HG03457 (cell line): ENCODE results near the gene TBCA.

ENCODE experiments used
- ATAC-seq: cut with Tn5 transposase; IDR thresholded peaks from one replicate; pipeline ENCODE4 v1.9.1; 2021; ENCODE audit warnings: moderate number of reproducible peaks; ENCODE audit not compliant: unreplicated experiment

TBCA gene

DNA sequence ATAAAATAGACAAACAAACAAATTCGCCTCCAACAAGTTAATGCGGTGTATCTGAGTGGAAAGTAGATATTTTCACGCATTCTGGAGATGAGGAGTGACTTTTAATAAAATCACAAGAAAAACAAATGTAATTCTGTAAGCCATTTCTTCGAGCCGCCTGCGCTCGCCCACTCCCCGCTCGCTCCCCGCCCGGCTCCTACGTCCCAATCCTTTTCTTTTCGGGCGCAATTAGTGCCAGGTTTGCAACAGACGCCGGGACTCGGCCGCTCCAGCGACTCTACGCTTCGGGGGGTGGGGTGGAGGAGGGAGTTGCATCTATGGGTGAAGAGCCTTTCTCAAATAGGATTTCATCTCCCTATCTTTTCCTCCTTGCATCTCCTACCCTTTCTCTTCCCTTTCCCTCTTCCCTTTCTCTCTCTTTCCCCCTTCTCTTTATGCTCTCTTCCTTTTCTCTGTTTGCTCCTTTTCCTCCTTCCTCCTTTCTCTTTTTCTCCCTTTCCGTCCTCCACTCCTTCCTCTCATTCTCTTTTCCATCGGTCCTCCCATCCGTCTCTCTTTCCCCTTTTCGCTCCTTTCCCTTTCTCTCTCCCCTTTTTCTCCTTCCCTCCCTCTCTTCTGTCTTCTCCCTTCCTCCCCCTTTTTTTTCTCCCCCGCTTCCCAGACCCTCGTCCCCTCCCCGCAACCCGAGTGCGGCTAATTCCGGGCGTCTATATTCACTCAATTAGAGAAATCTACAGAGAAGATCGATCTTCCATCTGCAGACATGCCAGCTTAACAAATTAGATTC lies 131.6 kb downstream of the TBCA start:
- no peak for ATAC-seq

DNA sequence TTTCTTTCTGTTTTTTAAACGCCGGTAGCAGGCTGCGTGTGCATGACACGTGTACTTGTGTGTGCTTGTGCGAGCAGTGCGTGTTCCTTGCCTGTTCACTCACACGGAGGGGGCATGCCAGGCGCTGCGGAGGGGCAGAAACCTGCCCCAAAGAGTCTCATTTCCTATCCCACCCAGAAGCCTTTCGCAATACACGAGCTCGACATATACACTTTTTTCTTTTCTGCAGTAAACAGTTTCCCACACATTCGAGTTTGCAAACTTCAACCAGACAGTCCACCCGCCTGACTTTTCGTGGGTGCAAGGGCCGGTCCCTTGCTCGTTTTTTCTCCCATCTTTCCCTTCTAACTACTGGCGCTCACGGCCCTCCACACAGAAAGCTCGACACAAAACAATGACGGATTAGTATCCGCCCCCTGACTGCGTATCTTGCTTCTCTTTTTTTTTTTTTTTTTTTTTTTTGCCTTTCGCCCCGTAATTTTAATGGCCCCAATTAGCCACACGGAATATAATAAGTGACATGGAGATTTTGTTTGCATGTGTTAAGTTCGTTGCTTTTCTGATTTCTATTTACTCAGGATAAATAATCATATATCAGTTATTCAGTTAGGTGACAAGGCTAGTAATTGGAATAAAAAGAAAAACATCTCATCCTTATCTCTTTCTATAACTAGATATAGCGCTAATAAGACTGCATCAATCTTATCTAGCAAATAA lies 132.3 kb downstream of the TBCA start:
- no peak for ATAC-seq

DNA sequence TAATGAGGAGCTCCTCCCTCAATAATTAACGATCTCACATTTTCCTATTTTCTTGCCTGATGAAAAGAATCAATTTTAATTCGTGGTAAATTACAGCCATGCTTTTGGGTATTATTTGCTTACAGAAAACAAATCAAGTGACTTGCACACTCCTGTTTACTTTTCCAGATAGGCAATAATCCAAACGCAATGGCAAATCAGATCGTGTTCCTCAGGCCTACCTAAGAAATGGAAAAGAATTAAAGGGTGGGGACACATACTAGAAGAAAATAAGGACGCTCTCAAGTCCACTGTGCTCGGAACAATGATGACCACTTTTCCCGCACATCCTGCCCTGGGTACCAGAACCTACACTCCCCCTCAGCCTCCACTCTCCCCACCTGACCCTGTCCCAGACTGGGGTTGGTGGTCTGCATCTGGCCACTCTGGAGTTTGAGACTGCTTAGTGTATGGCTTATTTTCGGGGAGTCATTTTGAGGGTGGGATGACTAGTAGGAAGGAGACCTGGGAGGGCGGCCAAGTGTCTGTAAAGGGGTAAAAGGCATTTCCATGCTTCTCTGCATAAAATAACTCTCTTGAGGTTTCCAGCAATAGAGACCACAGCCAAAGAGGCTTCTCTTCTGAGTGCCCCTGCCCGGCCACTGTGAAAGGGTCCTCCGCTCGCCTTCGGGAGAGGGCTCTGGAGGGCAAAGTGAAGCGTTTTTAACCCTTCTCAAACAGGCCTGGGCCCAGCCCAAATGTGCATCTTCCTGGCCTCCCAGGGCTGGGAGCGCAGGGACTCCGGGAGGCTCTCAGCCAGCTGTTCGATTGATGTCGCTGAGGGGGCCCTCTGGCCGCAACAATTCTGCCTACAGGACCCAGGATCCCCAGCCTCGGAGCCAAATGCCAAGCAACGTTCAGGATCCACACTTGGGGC lies 133.1 kb downstream of the TBCA start:
- no peak for ATAC-seq

DNA sequence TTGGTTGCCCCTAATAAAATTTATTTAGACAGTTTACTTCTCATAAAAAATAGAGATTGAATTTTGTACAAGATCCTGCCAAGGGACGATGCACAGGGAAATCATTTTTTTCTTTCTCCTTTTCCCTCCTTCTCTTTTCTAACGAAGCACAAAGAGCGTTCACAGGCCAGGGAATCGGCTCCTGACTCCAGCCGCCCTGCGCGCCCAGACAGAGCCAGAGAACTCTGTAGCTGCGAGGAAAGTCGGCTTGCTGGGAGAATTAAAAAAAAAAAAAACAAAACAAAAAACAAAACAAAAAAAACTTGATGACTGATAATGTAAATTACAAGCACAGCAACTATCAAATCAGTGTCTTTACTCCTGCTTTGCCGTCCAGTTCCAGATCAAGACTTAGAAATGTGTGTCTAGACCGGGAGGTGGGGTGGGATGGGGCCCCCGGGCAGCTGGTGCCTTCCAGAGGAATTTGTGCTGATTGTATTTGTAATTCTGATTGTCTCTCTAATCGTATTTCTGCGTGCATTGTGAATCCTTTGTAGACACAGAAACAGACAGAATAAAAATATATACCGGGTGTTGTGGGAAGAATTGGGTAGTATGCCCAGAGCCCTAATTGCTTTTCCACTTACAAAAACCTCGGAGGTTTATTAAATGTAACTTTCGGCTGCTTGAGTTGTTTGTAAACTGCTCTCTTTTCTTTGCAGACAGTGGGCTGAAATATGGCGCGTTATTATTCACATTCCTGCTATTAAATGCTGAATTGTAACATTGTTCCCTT lies 134.0 kb downstream of the TBCA start:
- ATAC-seq, result no peak

DNA sequence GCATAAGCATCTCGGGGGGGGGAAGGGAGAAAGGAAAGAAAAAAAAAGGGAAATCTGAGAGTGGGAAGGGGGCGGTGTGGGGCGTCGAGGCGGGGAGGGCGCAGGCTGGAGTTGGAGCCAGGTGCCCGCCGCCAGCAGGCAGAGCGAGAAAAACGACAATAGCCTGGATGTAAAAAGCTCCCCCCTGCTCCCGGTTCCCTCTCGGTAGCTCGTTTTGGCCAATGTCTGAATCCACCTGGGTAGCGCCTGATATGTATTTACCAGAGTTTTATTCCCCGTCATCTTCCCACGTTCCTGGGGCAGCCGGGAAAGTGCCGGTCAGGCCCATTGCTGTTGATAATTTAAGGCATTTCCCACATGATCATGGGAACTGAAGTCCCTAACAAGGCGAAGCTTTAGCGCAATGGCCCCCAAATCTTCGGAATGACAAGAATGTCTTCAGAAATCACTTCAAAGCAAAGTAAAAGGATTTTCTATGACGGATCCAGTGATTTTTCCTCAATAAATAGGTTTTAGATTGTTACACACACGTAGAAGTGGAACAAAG lies 134.7 kb downstream of the TBCA start:
- no peak for ATAC-seq
